Fibroblast of upper back skin (primary cell): ENCODE results near the gene NOL12.

Source experiments
- DNase-seq: peaks from one replicate; pipeline ENCODE4 v3.0.0-alpha.2; 2013

The NOL12 gene

DNA sequence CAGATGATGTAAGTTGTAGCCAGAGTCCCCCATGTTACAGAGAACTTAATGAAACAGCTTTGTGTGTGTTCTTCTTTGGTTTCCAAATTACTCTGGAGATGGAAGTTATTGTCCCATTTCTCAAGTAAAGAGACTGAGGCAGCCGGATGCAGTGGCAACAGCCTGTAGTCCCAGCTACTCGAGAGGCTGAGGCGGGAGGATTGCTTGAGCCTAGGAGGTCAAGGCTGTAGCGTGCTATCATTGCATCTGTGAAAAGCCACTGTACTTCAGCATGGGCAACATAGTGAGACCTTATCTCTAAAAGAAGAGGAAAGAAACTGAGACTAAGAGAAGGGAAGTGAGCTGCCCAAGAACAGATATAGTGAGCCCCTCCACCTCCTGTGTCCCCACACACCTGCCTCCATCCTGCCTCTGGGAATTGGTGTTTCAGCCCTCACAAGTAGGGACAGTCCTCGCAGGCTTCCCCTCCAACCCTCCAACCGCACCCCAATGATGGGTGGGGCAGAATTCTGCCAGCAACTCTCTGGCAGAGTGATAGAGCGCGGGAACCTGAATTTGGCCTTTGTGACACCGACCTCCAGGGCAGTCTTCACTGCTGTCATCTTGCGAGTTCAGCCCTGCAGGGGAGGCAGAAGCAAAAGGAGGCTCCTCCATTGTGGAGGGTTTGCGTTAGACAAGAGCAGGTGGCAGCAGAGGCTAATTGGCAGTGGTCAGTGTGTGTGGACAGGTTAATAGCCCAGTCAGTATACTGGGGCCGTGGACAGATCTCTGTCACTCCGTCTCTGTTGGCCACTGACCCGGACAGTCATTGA lies 26.0 kb upstream of the NOL12 start:
- DNase-seq: no peak

DNA sequence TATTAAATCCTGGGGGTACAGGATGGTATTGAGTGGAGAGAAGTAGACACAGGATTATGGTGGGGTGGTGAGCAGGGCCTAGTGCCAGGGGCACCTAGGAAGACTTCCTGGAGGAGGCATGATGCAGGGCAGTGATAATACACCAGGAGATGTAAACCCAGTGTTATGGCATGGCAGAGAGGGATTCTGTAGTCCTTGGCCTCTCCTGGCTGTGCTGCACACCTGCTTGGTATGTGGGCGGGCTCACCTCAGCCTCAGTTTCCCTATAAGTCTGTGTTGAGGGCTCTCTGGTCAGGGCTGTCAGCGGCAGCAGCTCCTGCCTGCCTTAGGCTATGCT lies 25.5 kb upstream of the NOL12 start:
- no peak for DNase-seq

- DNase-seq: peak; percentile 76
Observed at GRCh38 chr22:37661160-37661924, 24.8 kb upstream of the NOL12 start.

DNA sequence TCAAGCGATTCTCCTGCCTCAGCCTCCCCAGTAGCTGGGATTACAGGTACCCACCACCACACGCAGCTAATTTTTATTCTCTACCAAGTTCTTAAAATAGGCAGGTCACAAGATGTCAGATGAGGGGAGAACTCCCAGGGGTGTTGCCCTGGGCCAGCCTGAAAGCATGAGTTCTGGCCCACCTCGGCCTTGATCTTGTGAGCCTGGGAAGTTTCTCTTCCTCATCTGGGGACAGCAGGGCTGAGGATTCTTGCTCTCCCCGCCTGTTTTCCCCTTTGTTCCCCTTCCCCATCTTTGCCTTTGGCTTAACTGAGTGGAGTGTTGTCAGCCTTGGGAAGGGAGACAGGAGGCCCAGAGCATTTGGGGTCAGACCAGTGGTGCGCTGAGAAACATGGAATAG lies 24.1 kb upstream of the NOL12 start:
- DNase-seq: no peak

DNA sequence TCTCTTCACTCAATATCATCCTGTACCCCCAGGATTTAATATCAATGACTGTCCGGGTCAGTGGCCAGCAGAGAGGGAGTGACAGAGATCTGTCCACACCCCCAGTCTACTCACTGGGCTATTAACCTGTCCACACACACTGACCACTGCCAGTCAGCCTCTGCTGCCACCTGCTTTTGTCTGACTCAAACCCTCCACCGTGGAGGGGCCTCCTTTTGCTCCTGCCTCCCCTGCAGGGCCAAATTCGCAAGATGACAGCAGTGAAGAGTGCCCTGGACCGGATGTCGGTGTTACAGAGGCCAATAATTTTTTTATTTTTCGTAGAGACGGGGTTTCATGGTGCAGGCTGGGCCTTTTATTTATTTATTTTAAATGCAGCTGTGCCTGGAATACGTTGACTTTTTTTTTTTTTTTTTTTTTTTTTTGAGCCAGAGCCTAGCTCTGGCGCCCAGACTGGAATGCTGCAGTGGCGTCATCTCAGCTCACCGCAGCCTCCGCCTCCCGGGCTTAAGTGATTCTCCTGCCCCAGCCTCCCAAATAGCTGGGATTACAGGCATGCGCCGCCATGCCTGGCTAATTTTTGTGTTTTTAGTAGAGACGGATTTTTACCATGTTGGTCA lies 22.5 kb upstream of the NOL12 start:
- DNase-seq: peak; percentile 18

DNA sequence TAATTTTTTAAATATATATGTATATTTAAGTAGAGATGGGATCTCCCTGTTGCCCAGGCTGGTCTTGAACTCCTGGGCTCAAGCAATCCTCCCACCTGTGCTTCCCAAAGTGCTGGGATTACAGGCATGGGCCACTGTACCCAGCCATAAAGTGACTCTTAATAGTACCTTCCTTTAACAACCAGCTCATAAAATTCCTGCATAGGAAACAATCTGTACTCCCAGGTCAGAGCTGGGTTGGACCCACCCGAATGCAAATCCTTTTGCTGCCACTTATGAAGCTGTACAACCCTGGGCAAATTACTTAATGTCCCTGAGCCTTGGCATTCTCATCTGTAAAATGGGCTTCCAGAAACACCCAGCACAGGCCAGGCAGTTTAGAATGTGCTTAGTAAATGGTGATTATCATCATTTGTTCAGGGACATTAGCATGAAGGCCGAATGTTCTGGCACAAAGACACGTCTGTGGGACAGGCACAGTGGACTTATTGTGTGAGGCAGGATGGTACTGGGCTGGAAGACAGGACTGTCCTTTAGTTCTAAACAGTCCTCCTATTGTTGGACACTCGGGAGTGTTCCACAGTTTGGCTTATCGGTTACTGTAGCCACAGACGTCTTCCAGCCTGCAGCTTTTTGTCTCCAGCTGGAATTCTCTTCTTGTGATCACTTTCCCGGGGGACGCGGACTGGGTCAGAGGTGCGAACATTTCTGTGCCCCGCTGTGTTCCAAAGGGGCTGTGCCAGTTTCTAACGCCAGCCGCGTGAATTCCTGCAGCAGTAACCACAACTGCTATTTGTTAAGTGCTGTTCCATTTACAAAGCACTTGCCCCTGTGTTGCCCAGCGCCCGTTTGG lies 21.7 kb upstream of the NOL12 start:
- no peak for DNase-seq

DNA sequence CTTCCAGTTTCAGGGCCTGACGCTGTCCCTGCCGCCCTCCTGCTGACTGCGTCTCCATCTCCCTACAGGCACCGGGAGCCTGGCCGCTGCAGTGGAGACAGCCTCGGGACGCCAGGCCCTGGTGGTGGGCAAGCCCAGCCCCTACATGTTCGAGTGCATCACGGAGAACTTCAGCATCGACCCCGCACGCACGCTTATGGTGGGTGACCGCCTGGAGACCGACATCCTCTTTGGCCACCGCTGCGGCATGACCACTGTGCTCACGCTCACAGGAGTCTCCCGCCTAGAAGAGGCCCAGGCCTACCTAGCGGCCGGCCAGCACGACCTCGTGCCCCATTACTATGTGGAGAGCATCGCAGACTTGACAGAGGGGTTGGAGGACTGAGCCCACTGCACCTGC lies 20.7 kb upstream of the NOL12 start:
- DNase-seq: no peak

DNA sequence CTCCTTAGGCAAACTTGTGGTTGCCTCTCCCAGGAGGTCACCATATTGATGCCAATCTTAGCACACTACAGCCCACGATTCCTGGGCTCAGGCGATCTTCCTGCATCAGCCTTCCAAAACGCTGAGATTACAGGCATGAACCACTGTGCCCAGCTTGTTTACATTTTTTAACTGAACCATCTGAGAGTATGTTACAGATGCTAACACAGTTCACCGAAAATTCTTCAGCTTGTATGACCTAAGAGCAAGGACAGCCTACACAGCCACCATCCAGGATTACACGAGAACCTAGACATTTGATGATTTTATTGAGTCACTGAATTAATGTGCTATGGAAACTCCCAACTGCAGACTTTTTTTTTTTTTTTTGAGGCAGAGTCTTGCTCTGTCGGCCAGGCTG lies 16.6 kb upstream of the NOL12 start:
- peak; percentile 18 for DNase-seq

- no peak for DNase-seq
Observed at GRCh38 chr22:37672206-37672919, 13.8 kb upstream of the NOL12 start.

- no peak for DNase-seq
Observed at GRCh38 chr22:37672920-37673455, 13.2 kb upstream of the NOL12 start.

DNA sequence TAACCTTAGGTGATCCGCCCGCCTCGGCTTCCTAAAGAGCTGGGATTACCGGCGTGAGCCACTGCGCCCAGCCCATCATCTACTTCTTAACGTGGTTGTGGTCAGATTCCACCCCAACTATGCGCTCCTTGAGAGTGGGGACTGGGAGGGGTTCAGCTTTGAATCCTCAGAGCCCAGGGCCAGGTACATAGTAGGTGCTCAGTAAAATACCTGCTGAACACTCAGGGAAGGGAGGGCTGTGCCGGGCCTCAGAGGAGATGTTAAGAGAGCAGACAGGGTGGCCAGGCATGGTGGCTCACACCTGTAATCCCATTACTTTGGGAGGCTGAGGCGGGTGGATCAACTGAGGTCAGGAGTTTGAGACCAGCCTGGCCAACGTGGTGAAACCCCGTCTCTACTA lies 11.9 kb upstream of the NOL12 start:
- DNase-seq: no peak

DNA sequence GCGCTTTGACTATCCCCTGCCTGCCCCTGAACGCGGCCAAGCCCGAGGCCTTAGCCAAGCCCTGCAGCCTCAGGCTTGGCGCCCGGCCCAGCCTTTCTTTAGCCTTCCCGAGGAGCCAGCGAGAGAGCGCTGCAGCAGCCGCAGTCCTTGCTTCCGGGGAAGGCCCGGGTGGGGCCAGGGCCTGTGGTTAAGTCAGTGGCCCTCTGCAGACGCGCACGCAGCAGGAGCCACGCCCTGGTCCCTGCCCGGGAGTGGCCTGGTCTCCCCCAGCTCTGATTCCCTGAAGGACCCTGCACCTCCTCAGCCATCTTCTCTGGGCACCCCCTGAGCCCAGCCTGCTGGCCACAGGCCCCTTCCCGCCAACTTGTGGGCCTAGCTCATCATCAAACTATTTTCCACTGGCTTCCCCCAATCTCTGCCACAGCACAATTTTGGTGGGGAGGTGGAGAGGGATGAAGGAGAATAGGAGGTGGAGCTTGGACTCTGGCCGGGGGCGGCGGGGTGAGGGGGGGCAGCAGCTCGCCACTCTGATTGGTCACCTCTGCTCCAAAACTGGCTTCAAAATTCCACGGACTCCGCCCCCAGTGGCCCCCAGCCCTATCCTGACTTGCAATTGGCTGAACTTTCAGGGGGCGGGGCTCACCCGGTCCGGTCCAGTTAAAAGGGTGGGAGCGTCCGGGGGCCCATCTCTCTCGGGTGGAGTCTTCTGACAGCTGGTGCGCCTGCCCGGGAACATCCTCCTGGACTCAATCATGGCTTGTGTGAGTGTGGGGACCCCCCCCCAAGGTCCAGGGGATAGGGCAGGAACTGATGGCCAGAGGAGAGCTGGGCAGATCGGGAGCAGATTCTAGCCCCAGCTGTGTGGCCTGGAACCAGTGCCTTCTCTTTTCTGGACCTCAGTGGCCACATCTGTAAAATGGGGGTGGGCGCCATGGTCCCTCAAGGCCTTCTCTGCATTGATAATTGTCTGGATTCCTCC lies 10.9 kb upstream of the NOL12 start, which contains the start of gene LGALS1:
Gene LGALS1 (plus strand): TSS at position 686 of the 979 bp plus-strand sequence. CDS start 67 bp downstream, at position 753.
- DNase-seq: peak; percentile 99

DNA sequence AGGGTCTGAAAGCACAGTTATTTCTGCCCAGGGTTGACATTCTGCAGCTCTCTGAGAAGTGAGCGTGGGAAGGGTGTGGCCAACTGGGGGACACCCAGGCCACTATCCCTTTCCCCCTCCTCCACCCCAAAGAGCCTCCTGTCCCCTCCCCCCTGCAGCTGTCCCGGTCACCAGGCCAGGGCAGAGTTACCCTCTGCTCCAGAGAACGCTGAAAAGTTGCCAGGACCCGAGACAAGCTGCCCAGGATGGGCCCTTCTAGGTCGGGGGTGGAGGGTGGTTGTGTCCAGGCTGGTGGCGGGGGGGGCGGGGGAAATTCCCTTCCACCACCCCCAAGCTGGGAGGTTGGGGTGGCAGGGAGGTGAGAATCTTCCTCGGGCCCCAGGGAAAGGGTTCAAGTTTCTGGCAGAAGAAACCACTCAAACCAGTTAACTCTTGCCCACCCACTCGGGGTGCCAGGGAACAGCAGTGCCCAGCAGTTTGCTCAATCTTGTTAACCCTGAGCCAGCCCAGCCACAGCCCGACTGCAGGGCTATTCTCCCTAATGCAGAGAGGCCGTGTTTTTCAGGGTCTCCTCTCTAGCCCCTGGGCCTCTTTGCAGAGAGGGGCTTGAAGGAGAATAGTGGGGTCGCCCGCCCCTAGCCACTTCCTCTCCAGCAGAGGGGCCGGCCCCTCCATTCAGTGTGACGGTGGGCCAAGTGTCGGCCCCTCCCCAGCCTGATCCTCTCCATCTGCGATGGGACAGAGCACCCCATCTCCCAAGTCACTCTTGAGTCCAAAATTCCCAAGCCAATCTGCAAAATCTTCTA lies 10.0 kb upstream of the NOL12 start:
- DNase-seq: peak; percentile 17

GRCh38 chr22:37676736-37677492 lies 9.2 kb upstream of the NOL12 start:
- DNase-seq: peak; percentile 99

DNA sequence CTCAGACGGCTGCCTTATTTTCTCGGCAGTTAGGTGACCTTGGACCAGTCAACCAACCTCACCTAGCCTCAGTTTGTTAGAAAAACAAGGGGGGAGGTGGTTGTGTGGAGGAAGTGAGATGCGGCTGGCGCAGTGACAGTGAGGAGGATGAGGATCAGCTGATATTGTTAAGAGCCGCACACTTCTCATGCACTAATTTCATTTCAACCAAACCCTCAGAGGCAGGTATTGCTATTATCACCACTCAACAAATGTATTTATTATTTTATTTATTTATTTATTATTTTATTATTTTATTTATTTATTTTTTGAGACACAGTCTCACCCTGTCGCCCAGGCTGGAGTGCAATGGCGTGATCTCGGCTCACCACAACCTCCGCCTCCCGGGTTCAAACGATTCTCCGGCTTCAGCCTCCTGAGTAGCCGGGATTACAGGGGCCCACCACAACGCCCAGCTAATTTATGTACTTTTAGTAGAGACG lies 8.6 kb upstream of the NOL12 start:
- no peak for DNase-seq

DNA sequence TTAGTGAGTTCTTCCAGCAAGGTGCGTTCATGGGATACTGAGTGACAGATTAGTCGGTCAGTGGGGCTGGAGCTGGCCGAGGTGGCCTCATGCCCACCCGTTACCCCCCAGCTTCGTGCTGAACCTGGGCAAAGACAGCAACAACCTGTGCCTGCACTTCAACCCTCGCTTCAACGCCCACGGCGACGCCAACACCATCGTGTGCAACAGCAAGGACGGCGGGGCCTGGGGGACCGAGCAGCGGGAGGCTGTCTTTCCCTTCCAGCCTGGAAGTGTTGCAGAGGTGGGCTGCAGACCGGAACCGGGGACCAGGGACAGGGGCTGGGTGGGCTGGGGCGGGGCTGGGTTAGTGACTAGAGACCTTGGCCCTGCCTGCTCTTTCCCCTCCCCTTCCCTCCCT lies 7.8 kb upstream of the NOL12 start:
- DNase-seq: no peak

DNA sequence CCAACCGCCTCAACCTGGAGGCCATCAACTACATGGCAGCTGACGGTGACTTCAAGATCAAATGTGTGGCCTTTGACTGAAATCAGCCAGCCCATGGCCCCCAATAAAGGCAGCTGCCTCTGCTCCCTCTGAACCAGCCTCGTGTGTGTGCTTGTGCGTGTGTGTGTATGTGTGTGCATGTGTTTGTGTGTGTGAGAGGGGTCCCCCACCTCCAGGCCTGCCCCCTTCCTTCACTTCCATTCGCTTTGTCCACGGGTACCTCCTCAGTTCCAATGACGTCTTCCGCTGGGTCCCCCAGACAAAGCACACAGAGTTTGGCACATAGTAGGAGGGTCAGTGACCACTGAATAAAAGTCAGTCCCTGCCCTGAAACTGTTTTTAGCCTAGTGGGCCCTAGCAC lies 6.5 kb upstream of the NOL12 start:
- DNase-seq: no peak

DNA sequence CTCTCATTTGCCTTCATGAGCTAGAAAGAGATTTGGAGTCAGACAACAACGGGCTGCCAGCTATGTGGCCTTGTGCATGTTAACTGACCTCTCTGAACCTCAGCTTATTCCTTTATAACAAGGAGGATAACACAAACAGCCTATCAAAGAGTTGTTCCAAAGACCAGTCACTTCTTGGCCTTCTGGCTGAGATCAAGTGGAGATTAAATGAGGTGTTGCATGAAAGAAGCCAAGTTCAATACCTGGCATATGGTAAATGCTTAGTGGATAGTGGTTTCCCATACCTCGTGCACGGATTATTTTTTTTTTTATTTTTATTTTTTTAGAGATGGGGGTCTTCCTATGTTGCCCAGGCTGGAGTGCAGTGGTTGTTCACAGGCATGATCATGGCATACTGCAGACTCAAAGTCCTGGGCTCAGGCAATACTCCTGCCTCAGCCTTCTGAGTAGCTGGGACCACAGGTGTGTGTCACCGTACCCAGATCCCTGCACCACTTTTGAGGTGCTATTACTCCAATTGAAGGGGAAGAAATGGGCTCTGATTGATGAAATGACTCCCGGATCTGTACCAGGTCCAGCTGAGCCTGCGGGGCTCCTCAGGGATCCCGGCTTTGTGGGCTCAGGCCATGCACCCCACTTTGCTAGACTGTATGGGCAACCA lies 5.8 kb upstream of the NOL12 start:
- DNase-seq: peak; percentile 32
